ENCODE measurements around the gene ACD.

The ACD gene

GRCh38 chr16:67613808-67614207 lies 46.3 kb downstream of the ACD start:
- DNase-seq (ENCODE audit: low read depth, low spot score): no peak
- no peak overlapping the region for H3K4me3 ChIP-seq (ENCODE audit: low read depth, low read length)
- ChIA-PET CTCF (interaction anchor here (0.8 to 3.0 kb wide), 4 partner anchors 13 to 67 kb away, joined by 3 to 14 read pairs (median 4); partner anchors contain the start of gene CARMIL2), POLR2A (no interaction called here)
- TF ChIP-seq CTCF (IDR thresholded peaks at IDR 0.05; ENCODE audit: insufficient read depth, low read length, missing control alignments): no peak

- DNase-seq (ENCODE audit: low read depth, low spot score): no peak
- no peak overlapping the region for H3K4me3 ChIP-seq (ENCODE audit: low read depth, low read length)
- ChIA-PET POLR2A (no interaction called here), CTCF (no interaction called here)
- TF ChIP-seq CTCF (IDR thresholded peaks at IDR 0.05; ENCODE audit: insufficient read depth, low read length, missing control alignments): no peak
Observed at GRCh38 chr16:67608364-67608763, 51.7 kb downstream of the ACD start.

All from AG04449 (cell line).